Neuronal stem cell (in vitro differentiated cells): ENCODE measurements around the gene CCNG1. TPM values are rescaled to one million over a fixed set of nuclear protein-coding genes. Genes with fewer than 3 reads are reported as not detected.
"Not testable (repeated sequence)": the region's sequence is repeated elsewhere in the genome, so short reads cannot be mapped to it uniquely, and the experiment has no call there.

ENCODE experiments used
- DNase-seq: peaks from one replicate; pipeline ENCODE4 v3.0.0-alpha.2; 2013; ENCODE audit warnings: low spot score
- H2AFZ ChIP-seq: one replicate; pipeline ENCODE4 v1.6.1; 2013; ENCODE audit warnings: mild to moderate bottlenecking, low read length, inconsistent platforms
- H2AK5ac ChIP-seq: 2 replicates; pipeline ENCODE4 v1.6.1; 2013; ENCODE audit warnings: low read depth, mild to moderate bottlenecking, inconsistent platforms, low read length, moderate library complexity, mixed read lengths
- H2BK120ac ChIP-seq: 2 replicates; pipeline ENCODE4 v1.6.1; 2013; ENCODE audit warnings: low read depth, mild to moderate bottlenecking, inconsistent platforms, low read length, moderate library complexity, mixed read lengths
- H2BK12ac ChIP-seq: one replicate; pipeline ENCODE4 v1.6.1; 2013; ENCODE audit warnings: low read length, inconsistent platforms
- H2BK15ac ChIP-seq: 2 replicates; pipeline ENCODE4 v1.6.1; 2013; ENCODE audit warnings: mild to moderate bottlenecking, low read length, inconsistent platforms, mixed read lengths
- H2BK5ac ChIP-seq: one replicate; pipeline ENCODE4 v1.6.1; 2013; ENCODE audit warnings: inconsistent platforms, mild to moderate bottlenecking, low read length, moderate library complexity
- H3K14ac ChIP-seq: one replicate; pipeline ENCODE4 v1.6.1; 2013; ENCODE audit warnings: low read length, inconsistent platforms
- H3K18ac ChIP-seq: 2 replicates; pipeline ENCODE4 v1.6.1; 2013; ENCODE audit warnings: low read length, inconsistent platforms
- H3K23ac ChIP-seq: 2 replicates; pipeline ENCODE4 v1.6.1; 2013; ENCODE audit warnings: low read depth, mild to moderate bottlenecking, mixed read lengths, low read length, inconsistent platforms; ENCODE audit not compliant: poor library complexity
- H3K27ac ChIP-seq: replicated peaks from 3 replicates; pipeline ENCODE4 v1.5.1; 2013; ENCODE audit warnings: low read length, inconsistent platforms
- H3K27me3 ChIP-seq, 3 experiments: 2 replicates each; pipeline ENCODE4 v1.6.1; 2013; ENCODE audit warnings: low read length in 3 of 3, mild to moderate bottlenecking in 2 of 3, inconsistent platforms in 1 of 3, low read depth in 1 of 3, mixed read lengths in 1 of 3, moderate library complexity in 1 of 3; ENCODE audit not compliant: control insufficient read depth in 3 of 3, insufficient read depth in 3 of 3
- H3K36me3 ChIP-seq, 2 donors: replicated peaks in 1 of 2; 2 replicates each; pipeline ENCODE4 v1.6.1; 2013; ENCODE audit warnings: low read length in 2 of 2; ENCODE audit not compliant: control insufficient read depth in 2 of 2, insufficient read depth in 2 of 2
- H3K4ac ChIP-seq: 2 replicates; pipeline ENCODE4 v1.6.1; 2013; ENCODE audit warnings: inconsistent platforms, mild to moderate bottlenecking, low read length, moderate library complexity
- H3K4me1 ChIP-seq, 2 donors: 1 replicate in 1 of 2; 2 replicates in 1 of 2; pipeline ENCODE4 v1.6.1; 2013; ENCODE audit warnings: low read length in 2 of 2, low read depth in 1 of 2; ENCODE audit not compliant: control insufficient read depth in 2 of 2, insufficient read depth in 1 of 2
- H3K4me2 ChIP-seq: one replicate; pipeline ENCODE4 v1.6.1; 2013; ENCODE audit warnings: mild to moderate bottlenecking, low read length, inconsistent platforms; ENCODE audit not compliant: insufficient read depth, poor library complexity, severe bottlenecking
- H3K4me3 ChIP-seq, 2 donors: 2 replicates each; pipeline ENCODE4 v1.5.1; 2013; ENCODE audit warnings: low read length in 2 of 2, mild to moderate bottlenecking in 2 of 2, inconsistent platforms in 1 of 2, moderate library complexity in 1 of 2
- H3K79me1 ChIP-seq: one replicate; pipeline ENCODE4 v1.6.1; 2013; ENCODE audit warnings: low read depth, mild to moderate bottlenecking, inconsistent platforms, low read length, moderate library complexity
- H3K9ac ChIP-seq: one replicate; pipeline ENCODE4 v1.6.1; 2013; ENCODE audit warnings: mild to moderate bottlenecking, low read depth, low read length, inconsistent platforms; ENCODE audit not compliant: poor library complexity
- H3K9me3 ChIP-seq, 2 donors: replicated peaks in 1 of 2; 2 replicates each; pipeline versions ENCODE3 to v1.6.1; 2013; ENCODE audit warnings: low read length in 2 of 2, mild to moderate bottlenecking in 2 of 2, inconsistent platforms in 1 of 2, low read depth in 1 of 2, mixed read lengths in 1 of 2, moderate library complexity in 1 of 2; ENCODE audit not compliant: control insufficient read depth in 2 of 2, insufficient read depth in 1 of 2
- H4K8ac ChIP-seq: one replicate; pipeline ENCODE4 v1.6.1; 2013; ENCODE audit warnings: low read depth, mild to moderate bottlenecking, inconsistent platforms, low read length, moderate library complexity
- H4K91ac ChIP-seq: one replicate; pipeline ENCODE4 v1.6.1; 2013; ENCODE audit warnings: low read length, low read depth, mild to moderate bottlenecking, inconsistent platforms; ENCODE audit not compliant: poor library complexity
- WGBS, 2 donors: extraction: QIAGEN DNeasy Blood & Tissue Kit; methylation state at CpG; one replicate each; pipeline ENCODE4 v1.1.7; 2013; ENCODE audit warnings: missing lambda C conversion rate in 2 of 2, mixed read lengths in 1 of 2; ENCODE audit not compliant: insufficient read length in 2 of 2, insufficient replicate concordance in 1 of 2; ENCODE audit errors: extremely low coverage in 2 of 2; 5-methylcytosine and 5-hydroxymethylcytosine counted together
- polyA plus RNA-seq, 2 experiments: library from polyadenylated mRNA; stranded (reverse); fragments of 200-250 nt; gene quantifications; one replicate each; pipeline ENCODE4 v1.2.3, GENCODE V29; 2013

CCNG1 gene, protein sequence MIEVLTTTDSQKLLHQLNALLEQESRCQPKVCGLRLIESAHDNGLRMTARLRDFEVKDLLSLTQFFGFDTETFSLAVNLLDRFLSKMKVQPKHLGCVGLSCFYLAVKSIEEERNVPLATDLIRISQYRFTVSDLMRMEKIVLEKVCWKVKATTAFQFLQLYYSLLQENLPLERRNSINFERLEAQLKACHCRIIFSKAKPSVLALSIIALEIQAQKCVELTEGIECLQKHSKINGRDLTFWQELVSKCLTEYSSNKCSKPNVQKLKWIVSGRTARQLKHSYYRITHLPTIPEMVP
- 337 TPM for polyA plus RNA-seq (2013, experiment 1 of 2)
- polyA plus RNA-seq (2013, experiment 2 of 2) = 347 TPM

DNA sequence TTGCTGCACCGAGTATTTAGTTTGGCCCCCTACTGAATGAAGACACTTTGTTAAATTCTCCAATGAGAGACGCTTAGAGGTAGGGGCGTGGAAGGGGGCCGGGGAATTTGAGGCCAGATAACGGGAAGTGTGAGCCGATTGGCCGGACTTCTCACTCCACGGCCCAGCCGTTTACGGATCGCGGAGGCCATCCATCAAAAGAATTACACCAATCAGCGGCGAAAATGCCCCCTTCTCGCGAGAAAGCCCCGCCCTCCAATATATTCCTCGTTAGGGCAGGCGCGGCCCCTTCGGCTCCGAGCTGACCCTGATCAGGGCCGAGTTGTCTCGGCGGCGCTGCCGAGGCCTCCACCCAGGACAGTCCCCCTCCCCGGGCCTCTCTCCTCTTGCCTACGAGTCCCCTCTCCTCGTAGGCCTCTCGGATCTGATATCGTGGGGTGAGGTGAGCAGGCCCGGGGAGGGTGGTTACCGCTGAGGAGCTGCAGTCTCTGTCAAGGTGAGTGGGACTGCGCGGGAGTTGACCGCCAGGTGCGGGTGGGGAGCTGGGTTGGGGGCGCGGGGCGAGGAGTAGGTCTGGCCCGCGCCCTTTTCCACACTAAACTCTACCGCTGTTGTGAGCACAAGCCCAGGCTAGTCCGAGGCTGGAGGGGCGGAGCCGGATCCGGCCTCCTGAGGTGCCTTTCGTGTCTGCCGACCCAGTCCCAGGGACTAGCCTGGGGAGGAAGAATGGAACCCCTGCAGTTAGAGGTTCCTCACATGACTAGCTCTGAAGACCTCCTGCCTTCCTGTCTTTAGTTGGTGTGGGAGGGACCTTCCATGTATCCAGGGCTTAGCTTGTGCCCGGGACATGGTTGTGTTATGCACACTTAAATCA is at the start of gene CCNG1:
TSS of gene CCNG1 (plus strand) at position 287 of the 874 bp plus-strand sequence. CDS start 1,662 bp downstream, outside the sequence.
- H2BK120ac ChIP-seq = peak within 1 kb of the TSS; percentile 87
- DNase-seq = peak; percentile 96
- no peaks in the 10 kb centered on the region for H3K79me1 ChIP-seq
- no CpG with 5 or more reads among the region's 51 CpGs for WGBS, 2 donors
- peaks cover 11 to 13% of the 10 kb centered on the region in 2 donors for H3K4me1 ChIP-seq
- peaks cover 11 to 42% of the 10 kb centered on the region in 2 donors for H3K36me3 ChIP-seq
- peak within 1 kb of the TSS; percentile 80 to 92 for H3K4me3 ChIP-seq
- no peaks in the 10 kb centered on the region for H3K27me3 ChIP-seq
- H2AK5ac ChIP-seq = peak within 1 kb of the TSS; percentile 91
- H3K14ac ChIP-seq = no peak within 1 kb of the TSS
- H3K9ac ChIP-seq = peak within 1 kb of the TSS; percentile 90
- peak within 1 kb of the TSS; percentile 26 for H3K4ac ChIP-seq
- peak within 1 kb of the TSS; percentile 47 for H3K4me2 ChIP-seq
- H3K18ac ChIP-seq = peak within 1 kb of the TSS; percentile 99
- H4K8ac ChIP-seq = no peak within 1 kb of the TSS
- peak within 1 kb of the TSS; percentile 84 for H2AFZ ChIP-seq
- peak within 1 kb of the TSS; percentile 94 for H3K27ac ChIP-seq
- H2BK5ac ChIP-seq = peak within 1 kb of the TSS; percentile 99
- H3K23ac ChIP-seq = peak within 1 kb of the TSS; percentile 100
- no peak within 1 kb of the TSS for H4K91ac ChIP-seq
- no peak within 1 kb of the TSS for H2BK12ac ChIP-seq
- no peaks in the 10 kb centered on the region for H3K9me3 ChIP-seq
- peak within 1 kb of the TSS; percentile 93 for H2BK15ac ChIP-seq

DNA sequence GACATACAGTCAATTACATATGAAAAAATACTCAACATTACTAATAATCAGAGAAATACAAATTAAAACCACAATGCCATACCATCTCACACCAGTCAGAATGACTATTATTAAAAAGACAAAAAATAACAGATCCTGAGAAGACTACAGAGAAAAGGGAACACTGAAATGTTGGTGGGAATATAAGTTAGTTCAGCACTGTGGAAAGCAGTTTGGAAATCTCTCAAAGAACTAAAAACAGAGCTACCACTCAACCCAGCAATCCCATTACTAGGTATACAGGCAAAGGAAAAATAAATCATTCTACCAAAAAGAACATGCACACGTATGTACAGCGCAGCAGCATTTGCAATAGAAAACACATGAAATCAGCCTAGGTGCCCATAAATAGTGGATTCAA is 41.6 kb upstream of the CCNG1 start:
- no peak overlapping the region for H3K27ac ChIP-seq
- no peak overlapping the region for H2BK120ac ChIP-seq
- H4K91ac ChIP-seq = no peak overlapping the region
- no peak overlapping the region for H3K4ac ChIP-seq
- H4K8ac ChIP-seq = no peak overlapping the region
- H2AK5ac ChIP-seq = no peak overlapping the region
- no peak overlapping the region for H3K9ac ChIP-seq
- no peak overlapping the region for H3K23ac ChIP-seq
- H3K79me1 ChIP-seq = no peaks in the 10 kb centered on the region
- DNase-seq = no peak
- no peak overlapping the region for H3K4me2 ChIP-seq
- H3K9me3 ChIP-seq = no peaks in the 10 kb centered on the region
- WGBS, 2 donors = no CpG with 5 or more reads among the region's 2 CpGs
- H3K14ac ChIP-seq = no peak overlapping the region
- H2BK5ac ChIP-seq = no peak overlapping the region
- H3K4me3 ChIP-seq = no peak overlapping the region
- H3K18ac ChIP-seq = no peak overlapping the region
- H3K36me3 ChIP-seq = no peaks in the 10 kb centered on the region
- no peak overlapping the region for H2BK15ac ChIP-seq
- H3K4me1 ChIP-seq = no peaks in the 10 kb centered on the region
- H2BK12ac ChIP-seq = no peak overlapping the region
- H3K27me3 ChIP-seq = no peaks in the 10 kb centered on the region
- no peak overlapping the region for H2AFZ ChIP-seq

DNA sequence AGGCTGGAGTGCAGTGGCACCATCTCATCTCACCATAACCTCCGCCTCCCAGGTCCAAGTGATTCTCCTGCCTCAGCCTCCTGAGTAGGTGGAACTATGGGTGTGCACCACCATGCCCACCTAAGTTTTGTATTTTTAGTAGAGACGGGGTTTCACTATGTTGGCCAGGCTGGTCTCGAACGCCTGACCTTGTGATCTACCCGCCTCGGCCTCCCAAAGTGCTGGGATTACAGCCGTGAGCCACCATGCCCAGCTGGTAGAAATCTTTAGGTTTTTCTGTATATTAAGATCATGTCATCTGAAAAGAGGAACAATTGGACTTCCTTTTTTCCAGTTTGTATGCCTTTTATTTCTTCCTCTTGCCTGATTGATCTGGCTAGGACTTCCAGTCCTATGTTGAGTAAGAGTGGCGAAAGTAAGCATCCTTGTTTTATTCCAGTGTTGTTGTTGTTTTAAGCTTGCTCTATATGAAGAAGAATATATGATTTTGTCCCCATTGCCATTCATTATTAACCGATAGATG is 40.5 kb upstream of the CCNG1 start:
- H3K4me1 ChIP-seq, H2BK12ac ChIP-seq, H3K18ac ChIP-seq, H4K91ac ChIP-seq, H2BK120ac ChIP-seq, DNase-seq, H3K27me3 ChIP-seq, H3K9me3 ChIP-seq, H3K36me3 ChIP-seq, H2AK5ac ChIP-seq, H3K4me2 ChIP-seq, H2BK15ac ChIP-seq, H3K4ac ChIP-seq, H3K9ac ChIP-seq, H2BK5ac ChIP-seq, H3K27ac ChIP-seq, H3K79me1 ChIP-seq, H2AFZ ChIP-seq, H3K14ac ChIP-seq, H3K4me3 ChIP-seq, H3K23ac ChIP-seq, H4K8ac ChIP-seq: not testable (repeated sequence)
- no CpG with 5 or more reads among the region's 9 CpGs for WGBS, 2 donors

DNA sequence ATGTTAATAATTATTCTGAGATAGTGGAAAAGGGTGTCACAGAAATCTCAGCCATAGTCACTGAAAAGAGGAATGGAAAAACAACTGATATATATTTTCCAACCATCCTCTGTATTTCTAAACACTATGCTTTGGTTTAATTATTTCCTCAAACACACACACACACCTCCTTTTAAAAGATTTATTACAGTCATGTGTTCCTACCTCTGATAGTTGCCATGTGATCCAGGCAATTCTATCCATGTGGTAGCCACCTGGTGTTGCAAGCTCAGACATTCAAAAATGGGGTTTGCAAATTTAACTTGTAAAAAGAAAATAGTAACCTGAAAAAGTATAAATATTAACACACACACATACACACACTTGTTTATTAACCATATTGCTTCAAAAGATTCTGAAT is 40.0 kb upstream of the CCNG1 start:
- H3K9me3 ChIP-seq = no peaks in the 10 kb centered on the region
- H4K8ac ChIP-seq = no peak overlapping the region
- H2BK120ac ChIP-seq = no peak overlapping the region
- H3K27ac ChIP-seq = no peak overlapping the region
- no peak overlapping the region for H3K9ac ChIP-seq
- no peaks in the 10 kb centered on the region for H3K36me3 ChIP-seq
- H3K4me1 ChIP-seq = no peaks in the 10 kb centered on the region
- no peak overlapping the region for H3K18ac ChIP-seq
- H2BK15ac ChIP-seq = no peak overlapping the region
- no peak overlapping the region for H2BK12ac ChIP-seq
- no peak overlapping the region for H4K91ac ChIP-seq
- H2AK5ac ChIP-seq = no peak overlapping the region
- H3K27me3 ChIP-seq = no peaks in the 10 kb centered on the region
- no peak overlapping the region for H3K4ac ChIP-seq
- H3K4me2 ChIP-seq = no peak overlapping the region
- no peak overlapping the region for H3K14ac ChIP-seq
- no peak overlapping the region for H2BK5ac ChIP-seq
- no peaks in the 10 kb centered on the region for H3K79me1 ChIP-seq
- H3K23ac ChIP-seq = no peak overlapping the region
- no peak overlapping the region for H3K4me3 ChIP-seq
- no peak overlapping the region for H2AFZ ChIP-seq
- DNase-seq = no peak
